Mucosa of descending colon (tissue), 3 donors: ENCODE measurements around the gene GPR157. TPM values are rescaled to one million over a fixed set of nuclear protein-coding genes. Genes with fewer than 3 reads are reported as not detected.

ENCODE experiments used
- ATAC-seq: fragments of 200-7000 bp; cut with Tn5 transposase; one replicate; pipeline ENCODE4 v1.9.1; 2020; ENCODE audit warnings: mild to moderate bottlenecking, moderate library complexity
- DNase-seq, 3 donors: peaks; one replicate each; pipeline ENCODE4 v3.0.0-alpha.2; 2020
- H3K36me3 ChIP-seq: fragments of 200-600 bp; one replicate; pipeline ENCODE4 v1.8.0; 2021; ENCODE audit warnings: low read depth, mild to moderate bottlenecking
- H3K4me1 ChIP-seq: fragments of 200-600 bp; one replicate; pipeline ENCODE4 v1.8.0; 2021; ENCODE audit warnings: low read depth, mild to moderate bottlenecking
- H3K4me3 ChIP-seq: fragments of 200-600 bp; one replicate; pipeline ENCODE4 v1.8.0; 2021; ENCODE audit warnings: mild to moderate bottlenecking
- H3K9me3 ChIP-seq: fragments of 200-600 bp; one replicate; pipeline ENCODE4 v1.8.0; 2021; ENCODE audit warnings: mild to moderate bottlenecking
- CTCF ChIP-seq: fragments of 200-600 bp; IDR thresholded peaks from one replicate; pipeline ENCODE4 v1.8.0; 2022; ENCODE audit warnings: antibody characterized with exemption, mild to moderate bottlenecking
- intact Hi-C, 2 donors: fragments of 100-400 bp; cut with DNase I in 1 of 2; cut with micrococcal nuclease in 1 of 2; formaldehyde crosslinking; loops; one replicate each; pipeline versions ENCODE4 v1.11.0 to v1.11.1; 2022; cut with DNase I, micrococcal nuclease
- total RNA-seq, 3 donors: library from RNA; stranded (reverse); fragmentation: NEBNext Ultra II Directional in 2 of 3; extraction: Animal tissue kit (Norgen Biotek cat#: 25700) in 2 of 3; gene quantifications; one replicate each; pipeline versions ENCODE4 v1.2.1 to v1.2.4, GENCODE V29; 2021 to 2023
- donor health status: DM: no; HTN: no; CAD: no; lungs with moderate emphysema.
- donor health status: DM: no; HTN: no; CAD: no.
- donor health status: DM: no; HTN: yes; CAD: no.

The GPR157 gene
- total RNA-seq, 3 donors from 2014 or later: 7.0 to 8.7 (median 8.1) TPM

GRCh38 chr1:9086796-9087195 lies 42.1 kb downstream of the GPR157 start:
- intact Hi-C loops: no loop called here
- no peak for TF ChIP-seq CTCF
- Histone ChIP-seq H3K4me1 (peaks cover 7% of the 10 kb centered on the region), H3K36me3 (no peaks in the 10 kb centered on the region), H3K4me3 (no peak overlapping the region), H3K9me3 (no peaks in the 10 kb centered on the region)
- ATAC-seq (no peak), DNase-seq (no peak)

- Histone ChIP-seq H3K4me1 (peaks cover 7% of the 10 kb centered on the region), H3K9me3 (no peaks in the 10 kb centered on the region), H3K36me3 (no peaks in the 10 kb centered on the region), H3K4me3 (no peak overlapping the region)
- ATAC-seq (peak; percentile 83), DNase-seq (peak in 1 of 3 donors; percentile 7)
- intact Hi-C loops: no loop called here
- no peak for TF ChIP-seq CTCF
Observed at GRCh38 chr1:9086045-9086444, 42.9 kb downstream of the GPR157 start.

GRCh38 chr1:9085306-9085940 lies 43.5 kb downstream of the GPR157 start:
- no peak for TF ChIP-seq CTCF
- Histone ChIP-seq H3K9me3 (no peaks in the 10 kb centered on the region), H3K4me1 (peaks cover 7% of the 10 kb centered on the region), H3K4me3 (no peak overlapping the region), H3K36me3 (no peaks in the 10 kb centered on the region)
- DNase-seq (peak in 1 of 3 donors; percentile 4), ATAC-seq (no peak)
- intact Hi-C loops: no loop called here

DNA sequence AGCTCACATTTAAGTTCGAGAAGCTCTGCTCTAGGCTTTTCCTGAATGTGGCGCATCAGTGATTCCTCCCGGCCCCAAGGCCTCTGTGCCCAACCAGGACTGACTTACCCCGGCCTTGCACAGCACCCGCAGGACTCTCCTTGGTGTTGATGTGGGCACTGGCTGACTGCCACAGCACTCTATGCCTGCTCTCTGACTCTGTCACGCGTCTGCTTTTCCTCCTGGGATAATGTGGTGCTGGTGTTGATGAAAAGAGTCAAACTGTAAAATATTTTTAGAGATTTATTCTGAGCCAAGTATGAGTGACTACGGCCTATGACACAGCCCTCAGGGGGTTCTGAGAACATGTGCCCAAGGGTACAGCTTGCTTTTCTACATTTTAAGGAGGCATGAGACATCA lies 44.0 kb downstream of the GPR157 start:
- intact Hi-C loops: no loop called here
- DNase-seq (no peak), ATAC-seq (no peak)
- Histone ChIP-seq H3K4me3 (no peak overlapping the region), H3K9me3 (no peaks in the 10 kb centered on the region), H3K4me1 (peaks cover 7% of the 10 kb centered on the region), H3K36me3 (no peaks in the 10 kb centered on the region)
- no peak for TF ChIP-seq CTCF

DNA sequence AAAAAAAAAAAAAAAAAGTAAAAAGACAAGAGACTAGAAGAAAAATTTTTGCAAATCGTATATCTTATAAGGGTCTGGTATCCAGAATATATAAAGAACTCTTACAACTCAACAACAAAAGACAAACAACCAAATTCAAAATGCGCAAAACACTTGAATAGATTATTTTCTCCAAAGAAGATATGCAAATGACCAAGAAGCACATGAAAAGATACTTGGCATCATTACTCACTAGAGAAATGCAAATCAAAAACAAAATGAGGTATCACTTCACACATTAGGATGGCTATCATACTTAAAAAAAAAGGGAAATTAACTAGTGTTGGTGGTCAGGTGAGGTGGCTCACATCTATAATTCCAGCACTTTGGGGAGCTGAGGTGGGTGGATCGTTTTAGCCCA lies 47.4 kb downstream of the GPR157 start:
- DNase-seq: no peak
- H3K4me1 ChIP-seq: peaks cover 20% of the 10 kb centered on the region
- no peaks in the 10 kb centered on the region for H3K9me3 ChIP-seq
- ATAC-seq: no peak
- intact Hi-C loops: no loop called here
- no peaks in the 10 kb centered on the region for H3K36me3 ChIP-seq
- TF ChIP-seq CTCF: no peak
- no peak overlapping the region for H3K4me3 ChIP-seq
